Rectal smooth muscle tissue (tissue), 1 donor: ENCODE data around the gene CHSY1.

Experiments
- H3K27ac ChIP-seq: one replicate; pipeline ENCODE4 v1.7.0; 2013; ENCODE audit warnings: low read depth, low read length, inconsistent platforms
- H3K27me3 ChIP-seq: one replicate; pipeline ENCODE4 v1.7.0; 2013; ENCODE audit warnings: low read length; ENCODE audit not compliant: control insufficient read depth, insufficient read depth
- H3K36me3 ChIP-seq: one replicate; pipeline ENCODE4 v1.7.0; 2013; ENCODE audit warnings: low read length; ENCODE audit not compliant: control insufficient read depth, insufficient read depth
- H3K4me1 ChIP-seq: one replicate; pipeline ENCODE4 v1.7.0; 2013; ENCODE audit warnings: low read length; ENCODE audit not compliant: control insufficient read depth, insufficient read depth
- H3K4me3 ChIP-seq: one replicate; pipeline ENCODE4 v1.7.0; 2013; ENCODE audit warnings: low read length
- H3K9ac ChIP-seq: one replicate; pipeline ENCODE4 v1.7.0; 2013; ENCODE audit warnings: low read length

Gene CHSY1

DNA sequence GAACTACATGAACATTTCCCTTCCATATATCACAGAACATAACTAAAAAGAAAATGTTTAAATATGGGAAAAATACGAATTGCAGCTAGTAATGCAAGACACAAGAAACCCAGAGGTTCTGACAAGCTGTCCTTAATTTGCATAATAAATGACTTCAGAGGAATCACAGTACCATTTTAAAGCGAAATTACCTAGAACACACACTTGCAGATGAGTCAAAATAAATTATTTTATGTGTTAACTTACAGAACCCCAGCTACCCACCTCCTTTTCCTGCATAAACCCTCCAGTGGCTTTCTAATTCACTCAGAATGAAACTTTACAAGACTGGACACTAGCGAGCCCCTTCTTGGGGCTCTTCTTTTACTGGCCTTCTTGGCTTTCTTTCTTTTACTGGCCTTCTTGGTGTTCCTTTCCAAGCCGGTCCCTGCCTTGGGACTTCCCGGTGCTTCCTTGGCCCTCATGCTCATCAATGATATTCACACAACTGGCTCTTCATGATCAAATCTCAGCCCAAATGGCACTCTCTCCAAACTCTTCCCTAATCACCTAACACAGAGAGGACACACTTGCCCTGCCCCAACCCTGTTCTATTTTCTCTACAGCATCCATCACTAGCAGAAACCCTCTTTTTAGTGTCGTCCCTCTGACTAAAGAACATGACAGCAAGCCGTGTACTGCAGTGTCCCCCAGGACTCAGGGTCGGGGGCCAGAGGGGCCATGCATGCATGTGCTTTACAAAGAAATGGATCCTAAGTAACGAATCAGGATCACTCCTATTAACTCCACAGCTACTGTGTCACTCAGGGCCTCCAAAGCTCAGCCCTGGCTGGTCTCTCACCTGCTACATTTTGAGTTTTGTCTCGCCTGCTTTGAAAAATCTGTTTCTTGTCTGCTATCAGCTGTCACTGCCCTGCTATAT is 4.8 kb downstream of the CHSY1 start:
- Histone ChIP-seq H3K4me3 (no peak overlapping the region), H3K36me3 (no peaks in the 10 kb centered on the region), H3K9ac (no peak overlapping the region), H3K27me3 (no peaks in the 10 kb centered on the region), H3K4me1 (peaks cover 9% of the 10 kb centered on the region), H3K27ac (no peak overlapping the region)

GRCh38 chr15:101246391-101246790 is 5.5 kb downstream of the CHSY1 start:
- Histone ChIP-seq H3K4me1 (peaks cover 9% of the 10 kb centered on the region), H3K9ac (no peak overlapping the region), H3K4me3 (no peak overlapping the region), H3K36me3 (no peaks in the 10 kb centered on the region), H3K27ac (no peak overlapping the region), H3K27me3 (no peaks in the 10 kb centered on the region)

DNA sequence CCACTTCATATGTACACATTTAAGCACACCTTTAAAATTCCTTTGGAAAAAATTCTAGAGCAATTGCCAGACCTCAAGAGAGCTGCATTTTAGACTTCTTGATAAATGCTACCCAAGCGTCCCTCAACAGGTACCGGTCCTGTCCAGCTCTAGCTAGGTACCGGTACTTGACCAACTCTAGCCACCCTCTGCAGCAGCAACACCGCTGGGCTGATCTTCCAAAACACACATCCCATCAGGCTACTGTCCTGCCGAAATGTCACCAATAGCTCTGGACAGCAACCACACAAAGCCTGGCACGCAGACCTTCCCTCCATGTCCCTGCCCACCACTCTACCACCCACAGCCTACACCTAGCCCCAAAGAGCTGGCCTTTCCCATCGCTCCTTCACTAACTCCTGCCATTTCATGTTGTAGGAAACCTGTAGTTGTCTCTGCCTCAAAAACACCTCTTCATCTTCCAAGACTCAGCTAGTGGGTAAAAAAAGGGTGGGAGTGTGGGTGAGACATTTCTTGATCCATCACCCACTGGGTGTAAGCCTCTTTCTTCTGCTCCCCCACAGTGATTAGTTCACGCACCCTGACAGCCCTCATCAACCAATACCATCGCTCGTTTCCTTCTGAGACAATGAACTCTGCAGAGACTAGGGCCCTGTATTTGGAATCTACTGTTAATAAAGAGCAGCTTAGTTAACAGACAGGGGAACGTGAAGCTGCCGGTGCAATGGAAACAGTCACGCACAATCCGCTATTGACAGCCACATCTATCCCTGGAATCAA is 6.8 kb downstream of the CHSY1 start:
- H3K4me3 ChIP-seq: no peak overlapping the region
- H3K9ac ChIP-seq: no peak overlapping the region
- H3K4me1 ChIP-seq: peaks cover 2% of the 10 kb centered on the region
- H3K27me3 ChIP-seq: no peaks in the 10 kb centered on the region
- no peaks in the 10 kb centered on the region for H3K36me3 ChIP-seq
- no peak overlapping the region for H3K27ac ChIP-seq

DNA sequence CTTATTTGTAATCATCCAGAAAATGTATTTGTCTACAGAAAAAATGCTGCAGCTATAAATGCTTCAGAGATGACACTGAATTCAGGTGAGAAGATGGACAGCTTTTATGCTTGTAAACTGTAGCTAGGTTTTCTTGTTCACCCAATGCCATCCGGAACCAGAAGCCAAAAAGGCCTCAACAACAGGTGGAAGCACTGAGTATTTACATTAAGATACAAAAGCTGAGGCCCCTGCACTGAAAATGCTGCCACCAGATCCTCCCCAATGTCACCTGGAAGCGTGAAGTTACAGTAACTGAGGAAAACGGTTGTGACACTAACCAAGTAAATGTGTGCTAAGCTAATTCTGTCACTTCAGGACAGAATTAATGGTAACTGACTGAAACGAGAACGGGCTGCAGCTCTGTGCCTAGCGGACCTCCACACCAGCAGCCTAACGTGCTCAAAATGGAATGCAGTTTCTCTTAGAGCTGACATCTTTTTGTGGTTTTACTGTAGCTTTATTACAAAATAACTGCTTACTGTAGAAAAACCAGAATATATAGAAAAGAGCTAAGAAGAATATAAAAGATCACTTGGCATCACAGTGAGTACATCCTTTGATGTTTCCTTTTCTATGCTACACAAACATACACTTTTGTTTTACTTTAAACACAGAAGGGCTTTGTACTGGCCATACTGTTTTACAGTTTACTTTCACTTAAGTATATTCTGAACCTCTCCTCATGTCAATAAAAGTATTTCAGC is 7.6 kb downstream of the CHSY1 start:
- Histone ChIP-seq H3K27ac (no peak overlapping the region), H3K4me1 (no peaks in the 10 kb centered on the region), H3K9ac (no peak overlapping the region), H3K36me3 (no peaks in the 10 kb centered on the region), H3K4me3 (no peak overlapping the region), H3K27me3 (no peaks in the 10 kb centered on the region)

- no peak overlapping the region for H3K4me3 ChIP-seq
- H3K36me3 ChIP-seq: no peaks in the 10 kb centered on the region
- no peak overlapping the region for H3K9ac ChIP-seq
- no peak overlapping the region for H3K27ac ChIP-seq
- H3K27me3 ChIP-seq: no peaks in the 10 kb centered on the region
- no peaks in the 10 kb centered on the region for H3K4me1 ChIP-seq
These were observed 8.4 kb downstream of the CHSY1 start for GRCh38 chr15:101243420-101243819.

DNA sequence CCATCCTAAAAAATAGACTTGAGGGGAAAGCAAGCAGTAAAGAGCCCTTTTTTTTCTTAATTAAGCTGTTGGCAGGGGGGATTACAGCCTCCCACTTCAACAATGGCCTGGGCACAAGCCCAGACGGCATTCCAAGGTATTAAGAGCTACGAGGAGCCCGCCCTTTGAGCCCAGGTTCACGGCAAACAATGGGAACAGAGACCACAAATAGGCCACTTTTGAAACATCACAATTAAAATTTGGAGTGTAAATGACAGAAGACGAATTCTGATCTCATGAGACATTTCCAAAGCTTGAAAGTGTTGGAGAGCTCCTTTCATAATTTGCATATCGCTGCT is 8.9 kb downstream of the CHSY1 start:
- no peaks in the 10 kb centered on the region for H3K27me3 ChIP-seq
- H3K4me3 ChIP-seq: no peak overlapping the region
- H3K4me1 ChIP-seq: no peaks in the 10 kb centered on the region
- H3K36me3 ChIP-seq: no peaks in the 10 kb centered on the region
- H3K27ac ChIP-seq: no peak overlapping the region
- H3K9ac ChIP-seq: no peak overlapping the region

- no peak overlapping the region for H3K9ac ChIP-seq
- H3K4me1 ChIP-seq: no peaks in the 10 kb centered on the region
- H3K27ac ChIP-seq: no peak overlapping the region
- H3K36me3 ChIP-seq: no peaks in the 10 kb centered on the region
- H3K27me3 ChIP-seq: no peaks in the 10 kb centered on the region
- H3K4me3 ChIP-seq: no peak overlapping the region
These were observed 9.5 kb downstream of the CHSY1 start for GRCh38 chr15:101242160-101242998.

- Histone ChIP-seq H3K27ac (no peak overlapping the region), H3K9ac (no peak overlapping the region), H3K4me3 (no peak overlapping the region), H3K4me1 (no peaks in the 10 kb centered on the region), H3K36me3 (no peaks in the 10 kb centered on the region), H3K27me3 (no peaks in the 10 kb centered on the region)
These were observed 11.5 kb downstream of the CHSY1 start for GRCh38 chr15:101240358-101240757.

GRCh38 chr15:101239724-101240136 is 12.1 kb downstream of the CHSY1 start:
- H3K4me3 ChIP-seq: no peak overlapping the region
- no peak overlapping the region for H3K9ac ChIP-seq
- H3K27ac ChIP-seq: no peak overlapping the region
- H3K27me3 ChIP-seq: no peaks in the 10 kb centered on the region
- no peaks in the 10 kb centered on the region for H3K4me1 ChIP-seq
- no peaks in the 10 kb centered on the region for H3K36me3 ChIP-seq

DNA sequence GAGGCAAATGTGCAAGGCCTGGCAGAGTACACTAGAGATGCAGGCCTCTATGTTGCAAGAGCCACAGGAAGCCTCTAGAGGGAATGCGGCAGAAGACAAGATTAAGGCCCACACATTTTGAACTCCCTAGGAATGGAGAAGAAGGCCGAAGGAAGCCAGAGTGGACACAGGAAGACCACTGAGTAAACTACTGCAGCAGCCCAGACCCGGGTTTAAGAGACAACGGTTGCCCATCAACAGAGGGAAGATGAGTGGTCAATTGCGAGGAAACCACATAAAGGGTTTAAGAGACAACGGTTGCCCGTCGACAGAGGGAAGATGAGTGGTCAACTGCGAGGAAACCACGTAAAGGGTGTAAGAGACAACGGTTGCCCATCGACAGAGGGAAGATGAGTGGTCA is 14.6 kb downstream of the CHSY1 start:
- Histone ChIP-seq H3K36me3 (no peaks in the 10 kb centered on the region), H3K27ac (no peak overlapping the region), H3K4me3 (no peak overlapping the region), H3K4me1 (no peaks in the 10 kb centered on the region), H3K27me3 (no peaks in the 10 kb centered on the region), H3K9ac (no peak overlapping the region)

DNA sequence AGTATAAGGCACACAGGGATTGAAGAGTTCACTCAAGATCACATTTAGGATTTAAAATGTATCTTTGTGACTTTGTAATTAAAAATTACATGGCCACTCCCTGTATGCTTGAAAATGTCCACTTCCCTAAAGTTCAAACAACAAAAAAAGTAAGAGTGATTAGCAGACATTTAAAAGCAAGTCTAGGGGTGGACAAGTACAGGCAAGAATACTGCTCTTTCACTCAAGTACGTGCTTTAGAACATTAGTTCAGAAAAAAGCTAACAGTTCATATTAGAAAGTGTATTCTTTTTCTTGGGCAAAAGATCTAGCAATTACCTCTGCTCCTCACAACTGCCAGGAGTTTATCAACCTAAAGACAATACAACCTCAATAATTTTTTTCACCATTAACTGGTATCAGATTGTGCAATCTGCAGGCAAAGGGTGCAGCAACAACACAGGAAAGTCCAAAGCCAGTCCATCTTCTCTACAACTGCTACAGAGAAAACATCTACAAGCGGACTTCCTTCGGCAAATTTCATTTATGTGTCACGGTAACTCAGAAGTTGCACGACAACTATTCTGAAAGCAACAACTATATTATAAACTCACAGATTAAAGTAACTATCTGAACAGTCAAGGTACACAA is 18.1 kb downstream of the CHSY1 start:
- H3K27ac ChIP-seq: no peak overlapping the region

More for the DNA sequence above, 18.1 kb downstream of the CHSY1 start:
- Histone ChIP-seq H3K4me3 (no peak overlapping the region), H3K27me3 (no peaks in the 10 kb centered on the region), H3K36me3 (no peaks in the 10 kb centered on the region), H3K9ac (no peak overlapping the region), H3K4me1 (no peaks in the 10 kb centered on the region)
